ENCODE data around the gene PLVAP.

The PLVAP gene

GRCh38 chr19:17376935-17377600 lies at the start of gene PLVAP:
TSS of gene PLVAP (minus strand) at chr19:17377342. CDS start at chr19:17377288, 54 bp downstream.
- Histone ChIP-seq H3K4me3 (ENCODE audit: low read depth in 1 of 5, low read length in 5 of 5) (peak within 1 kb of the TSS in 3 of 5 donors; percentile 54 to 70 (median 64)), H3K27me3 (ENCODE audit: control insufficient read depth in 5 of 5, insufficient read depth in 4 of 5, low read length in 5 of 5) (peaks cover 0 to 3% (median 0%) of the 10 kb centered on the region in 5 donors), H3K4me1 (ENCODE audit: control insufficient read depth in 5 of 5, insufficient read depth in 5 of 5, low read length in 5 of 5) (peaks cover 2 to 28% (median 11%) of the 10 kb centered on the region in 5 donors), H3K27ac (ENCODE audit: low read depth, low read length) (peak within 1 kb of the TSS; percentile 30), H3K9me3 (ENCODE audit: control insufficient read depth in 5 of 5, low read length in 5 of 5) (peaks cover 0 to 3% (median 0%) of the 10 kb centered on the region in 5 donors), H3K9ac (ENCODE audit: low read length in 5 of 5) (peak within 1 kb of the TSS in 1 of 5 donors; percentile 46), H3K36me3 (ENCODE audit: control insufficient read depth in 5 of 5, insufficient read depth in 5 of 5, low read length in 5 of 5) (no peaks in the 10 kb centered on the region)

- H3K9ac ChIP-seq (ENCODE audit: low read length in 5 of 5) = no peak overlapping the region
- H3K36me3 ChIP-seq (ENCODE audit: control insufficient read depth in 5 of 5, insufficient read depth in 5 of 5, low read length in 5 of 5) = peaks cover 0 to 15% (median 13%) of the 10 kb centered on the region in 5 donors
- H3K4me3 ChIP-seq (ENCODE audit: low read depth in 1 of 5, low read length in 5 of 5) = no peak overlapping the region
Measured at GRCh38 chr19:17424743-17425365, 47.7 kb upstream of the PLVAP start.

GRCh38 chr19:17423429-17424208 lies 46.5 kb upstream of the PLVAP start:
- no peak overlapping the region for H3K4me3 ChIP-seq (ENCODE audit: low read depth in 1 of 5, low read length in 5 of 5)
- no peak overlapping the region for H3K27ac ChIP-seq (ENCODE audit: low read depth, low read length)
- no peaks in the 10 kb centered on the region for H3K27me3 ChIP-seq (ENCODE audit: control insufficient read depth in 5 of 5, insufficient read depth in 4 of 5, low read length in 5 of 5)
- H3K36me3 ChIP-seq (ENCODE audit: control insufficient read depth in 5 of 5, insufficient read depth in 5 of 5, low read length in 5 of 5) = peaks cover 0 to 15% (median 13%) of the 10 kb centered on the region in 5 donors
- H3K9ac ChIP-seq (ENCODE audit: low read length in 5 of 5) = no peak overlapping the region
- peaks cover 4 to 28% (median 23%) of the 10 kb centered on the region in 5 donors for H3K4me1 ChIP-seq (ENCODE audit: control insufficient read depth in 5 of 5, insufficient read depth in 5 of 5, low read length in 5 of 5)
- no peaks in the 10 kb centered on the region for H3K9me3 ChIP-seq (ENCODE audit: control insufficient read depth in 5 of 5, low read length in 5 of 5)

More at GRCh38 chr19:17424743-17425365, 47.7 kb upstream of the PLVAP start:
- Histone ChIP-seq H3K9me3 (ENCODE audit: control insufficient read depth in 5 of 5, low read length in 5 of 5) (no peaks in the 10 kb centered on the region), H3K4me1 (ENCODE audit: control insufficient read depth in 5 of 5, insufficient read depth in 5 of 5, low read length in 5 of 5) (peaks cover 0 to 24% (median 22%) of the 10 kb centered on the region in 5 donors), H3K27ac (ENCODE audit: low read depth, low read length) (no peak overlapping the region), H3K27me3 (ENCODE audit: control insufficient read depth in 5 of 5, insufficient read depth in 4 of 5, low read length in 5 of 5) (no peaks in the 10 kb centered on the region)

- H3K4me3 ChIP-seq (ENCODE audit: low read depth in 1 of 5, low read length in 5 of 5) = no peak overlapping the region
- H3K36me3 ChIP-seq (ENCODE audit: control insufficient read depth in 5 of 5, insufficient read depth in 5 of 5, low read length in 5 of 5) = peaks cover 0 to 15% (median 13%) of the 10 kb centered on the region in 5 donors
- H3K27me3 ChIP-seq (ENCODE audit: control insufficient read depth in 5 of 5, insufficient read depth in 4 of 5, low read length in 5 of 5) = no peaks in the 10 kb centered on the region
- H3K9me3 ChIP-seq (ENCODE audit: control insufficient read depth in 5 of 5, low read length in 5 of 5) = no peaks in the 10 kb centered on the region
- H3K27ac ChIP-seq (ENCODE audit: low read depth, low read length) = no peak overlapping the region
- no peak overlapping the region for H3K9ac ChIP-seq (ENCODE audit: low read length in 5 of 5)
- H3K4me1 ChIP-seq (ENCODE audit: control insufficient read depth in 5 of 5, insufficient read depth in 5 of 5, low read length in 5 of 5) = peaks cover 4 to 31% (median 26%) of the 10 kb centered on the region in 5 donors
Measured at GRCh38 chr19:17421942-17422341, 44.8 kb upstream of the PLVAP start.

- peak overlapping the region; percentile 58 to 85 (median 72) for H3K4me3 ChIP-seq (ENCODE audit: low read depth in 1 of 5, low read length in 5 of 5)
- no peaks in the 10 kb centered on the region for H3K27me3 ChIP-seq (ENCODE audit: control insufficient read depth in 5 of 5, insufficient read depth in 4 of 5, low read length in 5 of 5)
- H3K27ac ChIP-seq (ENCODE audit: low read depth, low read length) = peak overlapping the region; percentile 50
- peaks cover 0 to 15% (median 13%) of the 10 kb centered on the region in 5 donors for H3K36me3 ChIP-seq (ENCODE audit: control insufficient read depth in 5 of 5, insufficient read depth in 5 of 5, low read length in 5 of 5)
- H3K4me1 ChIP-seq (ENCODE audit: control insufficient read depth in 5 of 5, insufficient read depth in 5 of 5, low read length in 5 of 5) = peaks cover 4 to 31% (median 29%) of the 10 kb centered on the region in 5 donors
- peak overlapping the region in 4 of 5 donors; percentile 64 to 84 (median 77) for H3K9ac ChIP-seq (ENCODE audit: low read length in 5 of 5)
- H3K9me3 ChIP-seq (ENCODE audit: control insufficient read depth in 5 of 5, low read length in 5 of 5) = no peaks in the 10 kb centered on the region
Measured at GRCh38 chr19:17420475-17420924, 43.4 kb upstream of the PLVAP start.

GRCh38 chr19:17419621-17420474 lies 42.7 kb upstream of the PLVAP start, which contains the start of gene MVB12A:
TSS of gene MVB12A (plus strand) at chr19:17420047. CDS start at chr19:17420136, 89 bp downstream.
- H3K27me3 ChIP-seq (ENCODE audit: control insufficient read depth in 5 of 5, insufficient read depth in 4 of 5, low read length in 5 of 5) = no peaks in the 10 kb centered on the region
- H3K9me3 ChIP-seq (ENCODE audit: control insufficient read depth in 5 of 5, low read length in 5 of 5) = no peaks in the 10 kb centered on the region
- H3K9ac ChIP-seq (ENCODE audit: low read length in 5 of 5) = peak within 1 kb of the TSS; percentile 64 to 84 (median 76)
- peak within 1 kb of the TSS; percentile 84 for H3K27ac ChIP-seq (ENCODE audit: low read depth, low read length)
- peak within 1 kb of the TSS; percentile 67 to 85 (median 72) for H3K4me3 ChIP-seq (ENCODE audit: low read depth in 1 of 5, low read length in 5 of 5)
- H3K4me1 ChIP-seq (ENCODE audit: control insufficient read depth in 5 of 5, insufficient read depth in 5 of 5, low read length in 5 of 5) = peaks cover 4 to 29% (median 25%) of the 10 kb centered on the region in 5 donors
- peaks cover 0 to 15% (median 13%) of the 10 kb centered on the region in 5 donors for H3K36me3 ChIP-seq (ENCODE audit: control insufficient read depth in 5 of 5, insufficient read depth in 5 of 5, low read length in 5 of 5)

- peak overlapping the region; percentile 45 to 85 (median 68) for H3K4me3 ChIP-seq (ENCODE audit: low read depth in 1 of 5, low read length in 5 of 5)
- peak overlapping the region; percentile 25 to 77 (median 71) for H3K9ac ChIP-seq (ENCODE audit: low read length in 5 of 5)
- peaks cover 4 to 26% (median 22%) of the 10 kb centered on the region in 5 donors for H3K4me1 ChIP-seq (ENCODE audit: control insufficient read depth in 5 of 5, insufficient read depth in 5 of 5, low read length in 5 of 5)
- no peaks in the 10 kb centered on the region for H3K9me3 ChIP-seq (ENCODE audit: control insufficient read depth in 5 of 5, low read length in 5 of 5)
- H3K27ac ChIP-seq (ENCODE audit: low read depth, low read length) = peak overlapping the region; percentile 84
- peaks cover 0 to 16% (median 13%) of the 10 kb centered on the region in 5 donors for H3K36me3 ChIP-seq (ENCODE audit: control insufficient read depth in 5 of 5, insufficient read depth in 5 of 5, low read length in 5 of 5)
- H3K27me3 ChIP-seq (ENCODE audit: control insufficient read depth in 5 of 5, insufficient read depth in 4 of 5, low read length in 5 of 5) = no peaks in the 10 kb centered on the region
Measured at GRCh38 chr19:17419154-17419620, 42.0 kb upstream of the PLVAP start.

GRCh38 chr19:17418710-17419109 lies 41.6 kb upstream of the PLVAP start:
- peak overlapping the region in 4 of 5 donors; percentile 45 to 85 (median 76) for H3K4me3 ChIP-seq (ENCODE audit: low read depth in 1 of 5, low read length in 5 of 5)
- H3K9ac ChIP-seq (ENCODE audit: low read length in 5 of 5) = peak overlapping the region; percentile 25 to 77 (median 71)

GRCh38 chr19:17415121-17415520 lies 38.0 kb upstream of the PLVAP start:
- Histone ChIP-seq H3K27ac (ENCODE audit: low read depth, low read length) (no peak overlapping the region), H3K4me3 (ENCODE audit: low read depth in 1 of 5, low read length in 5 of 5) (no peak overlapping the region), H3K4me1 (ENCODE audit: control insufficient read depth in 5 of 5, insufficient read depth in 5 of 5, low read length in 5 of 5) (peaks cover 4 to 39% (median 29%) of the 10 kb centered on the region in 5 donors), H3K9ac (ENCODE audit: low read length in 5 of 5) (no peak overlapping the region), H3K27me3 (ENCODE audit: control insufficient read depth in 5 of 5, insufficient read depth in 4 of 5, low read length in 5 of 5) (no peaks in the 10 kb centered on the region), H3K36me3 (ENCODE audit: control insufficient read depth in 5 of 5, insufficient read depth in 5 of 5, low read length in 5 of 5) (peaks cover 0 to 6% (median 0%) of the 10 kb centered on the region in 5 donors), H3K9me3 (ENCODE audit: control insufficient read depth in 5 of 5, low read length in 5 of 5) (no peaks in the 10 kb centered on the region)

More at GRCh38 chr19:17418710-17419109, 41.6 kb upstream of the PLVAP start:
- Histone ChIP-seq H3K27ac (ENCODE audit: low read depth, low read length) (peak overlapping the region; percentile 84), H3K27me3 (ENCODE audit: control insufficient read depth in 5 of 5, insufficient read depth in 4 of 5, low read length in 5 of 5) (no peaks in the 10 kb centered on the region), H3K9me3 (ENCODE audit: control insufficient read depth in 5 of 5, low read length in 5 of 5) (no peaks in the 10 kb centered on the region), H3K36me3 (ENCODE audit: control insufficient read depth in 5 of 5, insufficient read depth in 5 of 5, low read length in 5 of 5) (peaks cover 0 to 13% (median 11%) of the 10 kb centered on the region in 5 donors), H3K4me1 (ENCODE audit: control insufficient read depth in 5 of 5, insufficient read depth in 5 of 5, low read length in 5 of 5) (peaks cover 4 to 28% (median 25%) of the 10 kb centered on the region in 5 donors)

All from subcutaneous abdominal adipose tissue (tissue), 5 donors.